Lower leg skin (tissue), 3 donors: ENCODE measurements around the gene NUAK1.

Source experiments
- POLR2A ChIP-seq, 2 donors: fragments of 450-650 bp; IDR thresholded peaks; one replicate each; pipeline ENCODE4 v1.6.1; 2016 to 2017; ENCODE audit warnings: antibody characterized with exemption in 2 of 2, mild to moderate bottlenecking in 1 of 2, moderate library complexity in 1 of 2
- TF ChIP-seq, protein P1 (sequence below), 3 donors: fragments of 450-650 bp; IDR thresholded peaks; one replicate each; pipeline ENCODE4 v1.5.1; 2016; ENCODE audit warnings: antibody characterized with exemption in 3 of 3, mild to moderate bottlenecking in 3 of 3, moderate library complexity in 2 of 3

GRCh38 chr12:106091446-106091820 is 47.3 kb downstream of the NUAK1 start:
- no peak for TF ChIP-seq POLR2A (IDR thresholded peaks at IDR 0.05)
- TF ChIP-seq, protein P1, sequence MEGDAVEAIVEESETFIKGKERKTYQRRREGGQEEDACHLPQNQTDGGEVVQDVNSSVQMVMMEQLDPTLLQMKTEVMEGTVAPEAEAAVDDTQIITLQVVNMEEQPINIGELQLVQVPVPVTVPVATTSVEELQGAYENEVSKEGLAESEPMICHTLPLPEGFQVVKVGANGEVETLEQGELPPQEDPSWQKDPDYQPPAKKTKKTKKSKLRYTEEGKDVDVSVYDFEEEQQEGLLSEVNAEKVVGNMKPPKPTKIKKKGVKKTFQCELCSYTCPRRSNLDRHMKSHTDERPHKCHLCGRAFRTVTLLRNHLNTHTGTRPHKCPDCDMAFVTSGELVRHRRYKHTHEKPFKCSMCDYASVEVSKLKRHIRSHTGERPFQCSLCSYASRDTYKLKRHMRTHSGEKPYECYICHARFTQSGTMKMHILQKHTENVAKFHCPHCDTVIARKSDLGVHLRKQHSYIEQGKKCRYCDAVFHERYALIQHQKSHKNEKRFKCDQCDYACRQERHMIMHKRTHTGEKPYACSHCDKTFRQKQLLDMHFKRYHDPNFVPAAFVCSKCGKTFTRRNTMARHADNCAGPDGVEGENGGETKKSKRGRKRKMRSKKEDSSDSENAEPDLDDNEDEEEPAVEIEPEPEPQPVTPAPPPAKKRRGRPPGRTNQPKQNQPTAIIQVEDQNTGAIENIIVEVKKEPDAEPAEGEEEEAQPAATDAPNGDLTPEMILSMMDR (IDR thresholded peaks at IDR 0.05), result no peak
